UCSD-AML1 (cell line): ENCODE measurements around the gene RAD9A.
"Not testable (repeated sequence)": the region's sequence is repeated elsewhere in the genome, so short reads cannot be mapped to it uniquely, and the experiment has no call there.

Experiments
- DNase-seq: peaks from one replicate; lab custom pipeline; 2025; ENCODE audit not compliant: unreplicated experiment; lab: John Stamatoyannopoulos, UW

RAD9A gene

GRCh38 chr11:67422891-67423290 is 31.1 kb downstream of the RAD9A start:
- no peak for DNase-seq

- no peak for DNase-seq
These were observed 31.7 kb downstream of the RAD9A start for GRCh38 chr11:67423466-67423865.

GRCh38 chr11:67423891-67424613 is 32.3 kb downstream of the RAD9A start:
- no peak for DNase-seq

- DNase-seq, result not testable (repeated sequence)
These were observed 35.6 kb downstream of the RAD9A start for GRCh38 chr11:67427364-67427859.

GRCh38 chr11:67428052-67429001 is 36.5 kb downstream of the RAD9A start, which contains the start of gene RPS6KB2:
RPS6KB2 (plus strand) TSS chr11:67428494; CDS start chr11:67428546, 52 bp downstream.
- peak; percentile 96 for DNase-seq

GRCh38 chr11:67429038-67429668 is 37.4 kb downstream of the RAD9A start:
- no peak for DNase-seq

GRCh38 chr11:67429722-67430121 is 37.9 kb downstream of the RAD9A start:
- no peak for DNase-seq

- no peak for DNase-seq
These were observed 39.8 kb downstream of the RAD9A start for GRCh38 chr11:67431346-67432249.

GRCh38 chr11:67432655-67433349 is 41.0 kb downstream of the RAD9A start:
- no peak for DNase-seq

GRCh38 chr11:67433536-67434394 is 42.0 kb downstream of the RAD9A start:
- DNase-seq, result no peak

- DNase-seq, result no peak
These were observed 42.7 kb downstream of the RAD9A start for GRCh38 chr11:67434395-67434881.

- no peak for DNase-seq
These were observed 43.4 kb downstream of the RAD9A start for GRCh38 chr11:67435031-67435726.

- DNase-seq, result no peak
These were observed 44.1 kb downstream of the RAD9A start for GRCh38 chr11:67435727-67436458.

- DNase-seq, result peak; percentile 61
These were observed 44.8 kb downstream of the RAD9A start for GRCh38 chr11:67436459-67437081.

GRCh38 chr11:67437082-67437808 is 45.5 kb downstream of the RAD9A start, which contains the start of gene PTPRCAP:
PTPRCAP (minus strand) TSS chr11:67437682; CDS start chr11:67437619, 63 bp downstream.
- DNase-seq, result peak; percentile 82

GRCh38 chr11:67437809-67438157 is 46.0 kb downstream of the RAD9A start:
- no peak for DNase-seq
